DND-41 (cell line): ENCODE data around the gene GAL.

Source experiments
- ATAC-seq: fragments of 200-7000 bp; cut with Tn5 transposase; 3 replicates; pipeline ENCODE4 v1.9.1; 2021; ENCODE audit warnings: low read depth; ENCODE audit not compliant: insufficient read depth
- DNase-seq: peaks from one replicate; pipeline ENCODE4 v3.0.0-alpha.2; 2020
- H2AFZ ChIP-seq: 2 replicates; pipeline ENCODE4 v1.6.0; 2012; ENCODE audit warnings: low read depth, low read length
- H3K27ac ChIP-seq: 2 replicates; pipeline ENCODE4 v1.5.1; 2012; ENCODE audit warnings: low read length, inconsistent platforms
- H3K27me3 ChIP-seq: fragments of 200-600 bp; sonication (generic); 2 replicates; pipeline ENCODE4 v1.6.0; 2012; ENCODE audit warnings: low read length, mild to moderate bottlenecking, inconsistent platforms; ENCODE audit not compliant: insufficient read depth, poor library complexity
- H3K36me3 ChIP-seq: 2 replicates; pipeline ENCODE4 v1.5.1; 2012; ENCODE audit warnings: low read length, inconsistent platforms; ENCODE audit not compliant: insufficient read depth
- H3K4me1 ChIP-seq: 2 replicates; pipeline ENCODE4 v1.5.1; 2012; ENCODE audit warnings: mild to moderate bottlenecking, low read length; ENCODE audit not compliant: insufficient read depth
- H3K4me2 ChIP-seq: 2 replicates; pipeline ENCODE4 v1.6.0; 2012; ENCODE audit warnings: mild to moderate bottlenecking, moderate library complexity, low read length, inconsistent platforms; ENCODE audit not compliant: insufficient read depth
- H3K4me3 ChIP-seq, 2 experiments: fragments of 200-600 bp in 1 of 2; shearing (Covaris generic) in 1 of 2; 2 replicates each; pipeline ENCODE4 v1.5.1; 2012 to 2016; ENCODE audit warnings: inconsistent platforms in 2 of 2, low read length in 2 of 2, mild to moderate bottlenecking in 2 of 2, low read depth in 1 of 2, moderate library complexity in 1 of 2
- H3K79me2 ChIP-seq: 2 replicates; pipeline ENCODE4 v1.6.0; 2012; ENCODE audit warnings: low read length, inconsistent platforms; ENCODE audit not compliant: insufficient read depth
- H3K9ac ChIP-seq: 2 replicates; pipeline ENCODE4 v1.6.0; 2012; ENCODE audit warnings: low read depth, mild to moderate bottlenecking, inconsistent platforms, low read length, moderate library complexity
- H3K9me3 ChIP-seq: 2 replicates; pipeline ENCODE4 v1.5.1; 2012; ENCODE audit warnings: low read length, moderate library complexity, mild to moderate bottlenecking, inconsistent platforms; ENCODE audit not compliant: insufficient read depth, severe bottlenecking
- H4K20me1 ChIP-seq: 2 replicates; pipeline ENCODE4 v1.6.0; 2012; ENCODE audit warnings: low read length; ENCODE audit not compliant: insufficient read depth
- EZH2 ChIP-seq: IDR thresholded peaks from 3 replicates; pipeline ENCODE4 v1.6.1; 2012; ENCODE audit warnings: borderline replicate concordance, low read depth, mild to moderate bottlenecking, moderate library complexity, low read length, inconsistent platforms; ENCODE audit not compliant: severe bottlenecking
- TF ChIP-seq, protein P1 (sequence below): IDR thresholded peaks from 2 replicates; pipeline ENCODE4 v1.5.1; 2012; ENCODE audit warnings: borderline replicate concordance, low read length, moderate library complexity, mild to moderate bottlenecking; ENCODE audit not compliant: poor library complexity, severe bottlenecking; ENCODE audit errors: extremely low read depth

Gene GAL

DNA sequence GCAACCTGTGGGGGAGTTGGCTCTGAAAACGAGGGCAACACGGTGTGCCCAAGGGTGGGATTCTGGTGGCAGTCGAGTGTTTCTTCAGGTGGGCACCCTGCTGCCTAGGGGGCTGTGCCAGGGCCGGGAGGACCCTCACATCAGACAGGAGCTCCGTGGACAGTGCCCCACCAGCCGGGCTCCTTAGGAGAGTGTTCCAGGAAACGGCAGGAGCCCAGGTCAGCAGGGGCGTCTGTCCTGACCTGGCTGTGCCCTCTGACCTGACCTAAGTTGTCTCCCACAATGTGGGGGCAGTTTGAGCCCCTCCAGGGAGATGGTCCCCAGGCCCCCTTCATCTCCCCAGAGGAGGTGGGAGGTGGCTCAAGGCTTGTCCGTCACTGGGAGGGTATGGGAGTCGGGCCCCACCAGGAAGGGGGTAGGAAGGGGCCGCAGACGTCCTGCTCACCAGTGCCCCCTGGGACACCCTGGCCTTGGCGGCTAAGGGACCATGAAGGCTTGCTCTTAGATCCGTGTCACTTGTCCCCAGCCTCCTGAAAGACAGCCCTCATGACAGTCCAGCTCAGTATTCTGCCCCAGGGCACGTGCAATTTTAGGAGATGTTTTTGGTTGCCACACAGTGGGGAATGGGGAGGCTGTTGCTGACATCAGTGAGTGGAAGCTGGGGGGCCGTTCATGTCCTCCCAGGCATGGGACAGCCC lies 32.2 kb upstream of the GAL start:
- Histone ChIP-seq H3K79me2 (no peaks in the 10 kb centered on the region), H2AFZ (no peak overlapping the region), H3K4me1 (no peaks in the 10 kb centered on the region), H3K27ac (no peak overlapping the region), H3K27me3 (peaks cover 3% of the 10 kb centered on the region), H3K4me2 (no peak overlapping the region), H3K36me3 (no peaks in the 10 kb centered on the region), H3K4me3 (no peak overlapping the region), H4K20me1 (no peaks in the 10 kb centered on the region; the same call in 1 of the 2 replicates), H3K9ac (no peak overlapping the region), H3K9me3 (peaks cover 4% of the 10 kb centered on the region)
- no peak for TF ChIP-seq EZH2
- TF ChIP-seq, protein P1, sequence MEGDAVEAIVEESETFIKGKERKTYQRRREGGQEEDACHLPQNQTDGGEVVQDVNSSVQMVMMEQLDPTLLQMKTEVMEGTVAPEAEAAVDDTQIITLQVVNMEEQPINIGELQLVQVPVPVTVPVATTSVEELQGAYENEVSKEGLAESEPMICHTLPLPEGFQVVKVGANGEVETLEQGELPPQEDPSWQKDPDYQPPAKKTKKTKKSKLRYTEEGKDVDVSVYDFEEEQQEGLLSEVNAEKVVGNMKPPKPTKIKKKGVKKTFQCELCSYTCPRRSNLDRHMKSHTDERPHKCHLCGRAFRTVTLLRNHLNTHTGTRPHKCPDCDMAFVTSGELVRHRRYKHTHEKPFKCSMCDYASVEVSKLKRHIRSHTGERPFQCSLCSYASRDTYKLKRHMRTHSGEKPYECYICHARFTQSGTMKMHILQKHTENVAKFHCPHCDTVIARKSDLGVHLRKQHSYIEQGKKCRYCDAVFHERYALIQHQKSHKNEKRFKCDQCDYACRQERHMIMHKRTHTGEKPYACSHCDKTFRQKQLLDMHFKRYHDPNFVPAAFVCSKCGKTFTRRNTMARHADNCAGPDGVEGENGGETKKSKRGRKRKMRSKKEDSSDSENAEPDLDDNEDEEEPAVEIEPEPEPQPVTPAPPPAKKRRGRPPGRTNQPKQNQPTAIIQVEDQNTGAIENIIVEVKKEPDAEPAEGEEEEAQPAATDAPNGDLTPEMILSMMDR = no peak
- DNase-seq (no peak), ATAC-seq (no peak)

DNA sequence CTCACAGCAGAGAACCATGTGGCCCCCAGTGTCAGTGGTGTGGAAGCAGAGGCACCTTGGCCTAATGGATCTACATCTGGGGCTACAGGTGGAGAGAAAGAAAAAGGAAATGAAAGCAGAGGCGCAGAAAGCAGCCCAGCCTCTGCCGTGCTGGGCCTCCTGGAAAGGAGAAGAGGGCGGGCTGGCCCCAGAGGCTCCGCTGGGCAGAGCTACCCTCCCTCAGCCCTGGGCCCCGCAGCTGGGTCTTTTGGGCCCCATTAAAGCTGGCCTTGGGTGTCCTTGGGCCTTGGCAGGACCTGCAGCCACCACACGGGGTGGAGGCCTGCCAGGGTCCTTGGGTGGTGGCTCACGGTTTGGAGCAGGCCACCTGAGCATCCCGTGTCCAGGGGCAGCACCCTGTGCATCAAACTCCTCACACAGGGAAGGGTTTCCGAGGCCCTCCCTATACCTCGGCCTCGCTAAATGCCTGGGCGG lies 31.6 kb upstream of the GAL start:
- H2AFZ ChIP-seq = no peak overlapping the region

DNA sequence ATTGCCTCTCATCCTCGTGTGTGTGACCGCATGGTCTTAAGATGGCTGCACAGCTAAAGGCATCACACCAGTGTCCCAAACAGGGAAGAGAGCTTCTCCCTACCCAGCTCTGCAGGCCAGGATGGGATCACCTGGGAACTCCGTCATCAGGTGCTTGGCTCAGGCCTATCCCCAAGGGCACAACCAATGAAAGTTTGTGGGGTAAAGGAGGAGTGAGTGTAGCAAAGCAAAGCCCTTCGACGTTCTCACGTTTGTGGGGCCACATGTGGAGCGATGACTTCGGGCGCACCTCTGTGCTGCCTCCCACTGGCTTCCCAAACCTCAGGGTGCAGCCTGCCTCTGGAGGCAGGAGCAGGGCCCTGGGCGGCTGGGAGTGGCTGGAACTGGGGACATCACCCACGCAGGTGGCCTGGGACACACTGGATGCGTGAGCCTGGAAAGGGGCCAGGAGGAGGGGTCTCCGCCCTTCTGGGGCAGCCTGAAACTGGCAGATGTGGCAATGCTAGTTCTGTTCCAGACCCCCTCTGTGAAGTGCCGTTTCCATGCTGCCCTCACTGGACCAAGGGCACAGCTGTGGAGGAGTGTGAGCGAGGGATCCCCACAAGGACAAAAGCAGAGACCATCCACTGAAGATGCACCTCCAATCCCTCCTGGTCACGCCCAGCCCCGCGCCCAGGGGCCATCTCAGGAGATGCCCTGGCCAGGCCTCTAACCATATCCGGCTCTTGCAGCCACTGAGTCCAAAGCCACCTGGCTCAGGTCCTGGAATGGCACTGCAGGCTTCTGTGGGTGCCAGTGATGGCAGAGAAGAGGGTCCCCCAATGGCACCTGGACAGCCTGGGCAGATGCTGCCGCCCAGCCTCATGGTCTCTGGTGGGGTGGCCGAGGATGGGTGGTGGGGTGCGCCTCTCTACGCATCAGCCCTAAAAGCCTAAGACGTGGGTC lies 30.6 kb upstream of the GAL start:
- H2AFZ ChIP-seq = no peak overlapping the region
- H3K79me2 ChIP-seq = no peaks in the 10 kb centered on the region
- H4K20me1 ChIP-seq = no peaks in the 10 kb centered on the region; the same call in 1 of the 2 replicates
- H3K4me2 ChIP-seq = no peak overlapping the region
- TF ChIP-seq EZH2 = no peak
- TF ChIP-seq, protein P1 = no peak
- DNase-seq (no peak), ATAC-seq (no peak)
- no peak overlapping the region for H3K27ac ChIP-seq
- no peaks in the 10 kb centered on the region for H3K9me3 ChIP-seq
- H3K36me3 ChIP-seq = no peaks in the 10 kb centered on the region
- H3K9ac ChIP-seq = no peak overlapping the region
- no peak overlapping the region for H3K4me3 ChIP-seq
- H3K27me3 ChIP-seq = no peaks in the 10 kb centered on the region
- no peaks in the 10 kb centered on the region for H3K4me1 ChIP-seq

More for the DNA sequence above, 31.6 kb upstream of the GAL start:
- Histone ChIP-seq H3K27me3 (no peaks in the 10 kb centered on the region), H3K36me3 (no peaks in the 10 kb centered on the region), H3K4me1 (no peaks in the 10 kb centered on the region), H3K27ac (no peak overlapping the region), H3K9me3 (no peaks in the 10 kb centered on the region), H3K79me2 (no peaks in the 10 kb centered on the region), H3K4me3 (no peak overlapping the region), H4K20me1 (no peaks in the 10 kb centered on the region; the same call in 1 of the 2 replicates), H3K4me2 (no peak overlapping the region), H3K9ac (no peak overlapping the region)
- no peak for TF ChIP-seq EZH2
- TF ChIP-seq, protein P1 = no peak
- DNase-seq = no peak
- no peak for ATAC-seq
